Measurements from ENCODE around the gene TSPAN11.

GRCh38 chr12:31002999-31003398, 76.5 kb downstream of the TSPAN11 start:
- no peak for TF ChIP-seq CTCF (IDR thresholded peaks at IDR 0.05; ENCODE audit: extremely low read depth in 1 of 2, insufficient read depth in 1 of 2, low read depth in 1 of 2, low read length in 2 of 2)
- no peak for TF ChIP-seq MAX (IDR thresholded peaks at IDR 0.05; ENCODE audit: insufficient read depth, insufficient read length)
- no peak for TF ChIP-seq EZH2 (IDR thresholded peaks at IDR 0.05; ENCODE audit: borderline replicate concordance, low read depth, low read length, severe bottlenecking)
- TF ChIP-seq POLR2A (IDR thresholded peaks at IDR 0.05; ENCODE audit: low read depth, low read length): no peak
- TF ChIP-seq POLR2AphosphoS5 (IDR thresholded peaks at IDR 0.05; ENCODE audit: insufficient read depth, low read depth, low read length): no peak
